IPS DF 6.9 (cell line): ENCODE data around the gene ZKSCAN2.

Experiments used
- DNase-seq: peaks from one replicate; pipeline ENCODE4 v3.0.0-alpha.2; 2013; ENCODE audit warnings: low read depth, low spot score
- H3K27ac ChIP-seq: one replicate; pipeline ENCODE4 v1.5.1; 2013; ENCODE audit warnings: low read length, control low read depth
- H3K27me3 ChIP-seq: 2 replicates; pipeline ENCODE4 v1.6.1; 2013; ENCODE audit warnings: mild to moderate bottlenecking, low read length; ENCODE audit not compliant: control insufficient read depth, insufficient read depth
- H3K36me3 ChIP-seq: 2 replicates; pipeline ENCODE4 v1.6.1; 2013; ENCODE audit warnings: low read length; ENCODE audit not compliant: control insufficient read depth, insufficient read depth
- H3K4me1 ChIP-seq: 2 replicates; pipeline ENCODE4 v1.6.1; 2013; ENCODE audit warnings: low read length; ENCODE audit not compliant: control insufficient read depth, insufficient read depth
- H3K4me3 ChIP-seq: 2 replicates; pipeline ENCODE4 v1.5.1; 2013; ENCODE audit warnings: mild to moderate bottlenecking, low read length
- H3K9me3 ChIP-seq: 2 replicates; pipeline ENCODE4 v1.6.1; 2013; ENCODE audit warnings: low read length, inconsistent platforms; ENCODE audit not compliant: control insufficient read depth, insufficient read depth
- WGBS: extraction: QIAGEN DNeasy Blood & Tissue Kit; methylation state at CpG from one replicate; pipeline ENCODE4 v1.1.7; 2013; ENCODE audit warnings: mixed read lengths, missing lambda C conversion rate; ENCODE audit not compliant: insufficient read length, insufficient coverage; 5-methylcytosine and 5-hydroxymethylcytosine counted together

Gene ZKSCAN2

GRCh38 chr16:25198021-25198420 lies 59.6 kb downstream of the ZKSCAN2 start:
- no CpG with 5 or more reads among the region's 4 CpGs for whole genome bisulfite sequencing
- Histone ChIP-seq H3K27ac (no peak overlapping the region), H3K9me3 (no peaks in the 10 kb centered on the region), H3K27me3 (no peaks in the 10 kb centered on the region), H3K4me1 (no peaks in the 10 kb centered on the region), H3K36me3 (no peaks in the 10 kb centered on the region), H3K4me3 (no peak overlapping the region)
- DNase-seq = no peak

- no CpG with 5 or more reads among the region's 7 CpGs for WGBS
- no peak for DNase-seq
- Histone ChIP-seq H3K36me3 (no peaks in the 10 kb centered on the region), H3K27me3 (no peaks in the 10 kb centered on the region), H3K9me3 (no peaks in the 10 kb centered on the region), H3K27ac (no peak overlapping the region), H3K4me3 (no peak overlapping the region), H3K4me1 (no peaks in the 10 kb centered on the region)
These were observed 63.3 kb downstream of the ZKSCAN2 start for GRCh38 chr16:25194273-25194878.

GRCh38 chr16:25192096-25192495 lies 65.5 kb downstream of the ZKSCAN2 start:
- no peak overlapping the region for H3K27ac ChIP-seq
- DNase-seq = no peak
- H3K36me3 ChIP-seq = no peaks in the 10 kb centered on the region
- H3K27me3 ChIP-seq = no peaks in the 10 kb centered on the region
- no CpG with 5 or more reads among the region's 6 CpGs for WGBS
- no peaks in the 10 kb centered on the region for H3K4me1 ChIP-seq
- no peak overlapping the region for H3K4me3 ChIP-seq
- no peaks in the 10 kb centered on the region for H3K9me3 ChIP-seq

GRCh38 chr16:25189305-25189704 lies 68.3 kb downstream of the ZKSCAN2 start:
- no peaks in the 10 kb centered on the region for H3K36me3 ChIP-seq
- no peak overlapping the region for H3K4me3 ChIP-seq
- WGBS = no CpG with 5 or more reads among the region's 6 CpGs
- no peak for DNase-seq
- H3K27me3 ChIP-seq = no peaks in the 10 kb centered on the region
- H3K9me3 ChIP-seq = no peaks in the 10 kb centered on the region
- no peak overlapping the region for H3K27ac ChIP-seq
- no peaks in the 10 kb centered on the region for H3K4me1 ChIP-seq

- DNase-seq = no peak
- no CpG with 5 or more reads among the region's 3 CpGs for WGBS
- H3K4me3 ChIP-seq = no peak overlapping the region
- H3K27me3 ChIP-seq = no peaks in the 10 kb centered on the region
- no peaks in the 10 kb centered on the region for H3K9me3 ChIP-seq
- no peaks in the 10 kb centered on the region for H3K4me1 ChIP-seq
- no peak overlapping the region for H3K27ac ChIP-seq
- no peaks in the 10 kb centered on the region for H3K36me3 ChIP-seq
These were observed 70.2 kb downstream of the ZKSCAN2 start for GRCh38 chr16:25187491-25187795.
